ENCODE measurements around the gene PPP1CA. TPM values are rescaled to one million over a fixed set of nuclear protein-coding genes. Genes with fewer than 3 reads are reported as not detected.

The PPP1CA gene
- total RNA-seq, 4 donors from 2014 or later = 50.6 to 97.8 (median 72.7) TPM

DNA sequence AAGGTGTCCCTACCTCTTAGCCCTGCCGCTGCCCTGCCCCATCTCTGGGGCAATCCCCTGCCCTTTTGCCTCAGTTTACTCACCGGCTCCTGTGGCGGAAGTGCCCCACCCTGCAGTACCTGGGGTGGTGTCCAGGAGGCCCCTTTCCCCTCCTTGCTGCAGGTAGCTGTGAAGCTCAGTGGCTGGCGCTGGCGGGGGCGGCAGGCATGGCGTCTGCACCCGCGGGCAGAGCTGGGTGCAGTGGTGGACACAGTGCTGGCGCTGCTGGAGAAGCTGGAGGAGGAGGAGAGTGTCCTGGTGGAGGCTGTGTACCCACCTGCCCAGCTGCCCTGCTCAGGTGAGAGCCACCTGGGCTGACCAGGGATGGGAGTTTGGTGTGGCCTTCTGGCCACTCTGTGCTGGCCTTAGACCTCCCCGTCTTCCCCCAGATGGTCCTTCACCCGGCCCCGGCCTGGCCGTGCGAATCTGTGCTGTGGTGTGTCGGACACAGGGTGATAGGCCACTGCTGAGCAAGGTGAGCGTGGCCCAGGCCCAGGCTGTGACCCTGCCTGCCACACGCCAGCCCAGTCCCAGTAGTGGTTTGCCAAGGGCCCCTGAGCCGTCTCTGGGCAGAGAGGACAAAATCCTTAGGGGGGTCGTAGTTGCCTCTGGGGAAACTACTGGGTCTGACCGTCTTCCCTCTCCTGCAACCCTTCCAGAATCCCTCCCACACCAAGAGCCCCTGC is 17.8 kb upstream of the PPP1CA start:
- H3K36me3 ChIP-seq = no peaks in the 10 kb centered on the region
- peaks cover 0 to 9% of the 10 kb centered on the region in 2 donors for H3K27me3 ChIP-seq
- 85 to 89% methylated on average over 16 to 18 of the region's 21 CpGs for WGBS, 2 donors
- peaks cover 0 to 62% (median 38%) of the 10 kb centered on the region in 4 donors for H3K4me1 ChIP-seq
- TF ChIP-seq EP300 (IDR thresholded peaks at IDR 0.05) (no peak), POLR2A (IDR thresholded peaks at IDR 0.05) (no peak)
- TF ChIP-seq, protein P1, sequence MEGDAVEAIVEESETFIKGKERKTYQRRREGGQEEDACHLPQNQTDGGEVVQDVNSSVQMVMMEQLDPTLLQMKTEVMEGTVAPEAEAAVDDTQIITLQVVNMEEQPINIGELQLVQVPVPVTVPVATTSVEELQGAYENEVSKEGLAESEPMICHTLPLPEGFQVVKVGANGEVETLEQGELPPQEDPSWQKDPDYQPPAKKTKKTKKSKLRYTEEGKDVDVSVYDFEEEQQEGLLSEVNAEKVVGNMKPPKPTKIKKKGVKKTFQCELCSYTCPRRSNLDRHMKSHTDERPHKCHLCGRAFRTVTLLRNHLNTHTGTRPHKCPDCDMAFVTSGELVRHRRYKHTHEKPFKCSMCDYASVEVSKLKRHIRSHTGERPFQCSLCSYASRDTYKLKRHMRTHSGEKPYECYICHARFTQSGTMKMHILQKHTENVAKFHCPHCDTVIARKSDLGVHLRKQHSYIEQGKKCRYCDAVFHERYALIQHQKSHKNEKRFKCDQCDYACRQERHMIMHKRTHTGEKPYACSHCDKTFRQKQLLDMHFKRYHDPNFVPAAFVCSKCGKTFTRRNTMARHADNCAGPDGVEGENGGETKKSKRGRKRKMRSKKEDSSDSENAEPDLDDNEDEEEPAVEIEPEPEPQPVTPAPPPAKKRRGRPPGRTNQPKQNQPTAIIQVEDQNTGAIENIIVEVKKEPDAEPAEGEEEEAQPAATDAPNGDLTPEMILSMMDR (IDR thresholded peaks at IDR 0.05) = no peak
- H3K9me3 ChIP-seq = no peaks in the 10 kb centered on the region
- peak overlapping the region in 3 of 4 donors; percentile 67 to 94 (median 93) for H3K27ac ChIP-seq
- no peak for DNase-seq (ENCODE audit: low spot score in 2 of 2)
- H3K4me3 ChIP-seq = no peak overlapping the region

DNA sequence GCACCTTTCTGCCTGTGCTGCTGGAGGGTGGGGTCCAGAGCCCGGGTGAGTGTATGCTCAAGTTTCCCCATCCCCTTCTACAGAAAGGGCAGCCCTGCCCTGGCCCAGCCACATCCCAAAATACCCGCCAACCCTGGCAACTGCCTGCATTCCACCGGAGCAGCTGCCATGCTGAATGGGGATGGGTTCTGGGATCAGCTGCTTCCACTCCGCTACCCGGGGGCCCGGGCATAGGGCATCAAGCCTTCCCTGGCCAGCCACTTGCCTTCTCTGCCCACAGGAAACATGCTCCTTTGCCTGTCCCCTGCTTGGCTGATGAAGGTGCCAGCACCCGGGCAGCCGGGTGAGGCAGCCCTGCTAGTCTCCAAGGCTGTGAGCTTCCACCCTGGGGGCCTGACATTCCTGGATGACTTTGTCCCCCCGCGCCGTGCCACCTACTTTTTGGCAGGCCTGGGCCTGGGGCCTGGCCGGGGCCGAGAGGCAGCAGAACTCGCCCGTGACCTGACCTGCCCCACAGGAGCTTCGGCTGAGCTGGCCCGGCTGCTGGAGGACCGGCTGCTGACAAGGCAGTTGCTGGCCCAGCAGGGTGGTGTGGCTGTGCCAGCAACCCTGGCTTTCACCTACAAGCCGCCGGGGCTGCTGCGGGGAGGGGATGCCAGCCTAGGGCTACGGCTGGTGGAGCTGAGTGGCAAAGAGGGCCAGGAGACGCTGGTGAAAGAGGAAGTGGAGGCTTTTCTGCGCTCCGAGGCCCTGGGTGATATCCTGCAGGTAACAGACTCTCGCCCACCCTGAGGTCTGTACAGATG is 17.0 kb upstream of the PPP1CA start:
- Histone ChIP-seq H3K36me3 (no peaks in the 10 kb centered on the region), H3K4me3 (no peak overlapping the region), H3K4me1 (peaks cover 0 to 64% (median 38%) of the 10 kb centered on the region in 4 donors), H3K27ac (peak overlapping the region in 3 of 4 donors; percentile 67 to 93 (median 83)), H3K9me3 (no peaks in the 10 kb centered on the region), H3K27me3 (peaks cover 0 to 11% of the 10 kb centered on the region in 2 donors)
- WGBS, 2 donors = 59 to 66% methylated on average over 17 to 21 of the region's 26 CpGs
- no peak for TF ChIP-seq EP300 (IDR thresholded peaks at IDR 0.05)
- TF ChIP-seq POLR2A (IDR thresholded peaks at IDR 0.05) = no peak
- TF ChIP-seq, protein P1 (IDR thresholded peaks at IDR 0.05) = no peak
- no peak for DNase-seq (ENCODE audit: low spot score in 2 of 2)

DNA sequence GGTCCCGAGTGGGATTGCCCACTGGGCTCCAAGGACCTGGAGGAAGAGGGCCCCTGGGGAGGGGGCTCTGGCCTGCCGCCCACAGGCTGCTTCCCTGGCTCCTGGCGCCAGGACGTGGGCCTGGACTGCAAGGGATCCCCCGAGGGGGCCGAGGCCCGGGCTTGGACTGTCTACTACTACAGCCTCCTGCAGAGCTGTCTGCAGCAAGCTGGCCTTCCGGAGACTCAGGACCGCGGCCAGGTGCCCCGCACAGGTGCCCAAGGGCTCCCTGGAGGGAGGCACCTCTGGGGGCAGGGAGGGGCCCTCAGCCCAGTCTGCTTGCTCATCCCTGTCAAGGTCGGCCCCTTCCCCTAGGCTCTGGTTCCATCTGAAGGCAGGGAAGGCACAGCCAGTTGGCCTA is 15.8 kb upstream of the PPP1CA start:
- H3K4me3 ChIP-seq = no peak overlapping the region
- TF ChIP-seq EP300 (IDR thresholded peaks at IDR 0.05) (no peak), POLR2A (IDR thresholded peaks at IDR 0.05) (no peak)
- TF ChIP-seq, protein P1 (IDR thresholded peaks at IDR 0.05) = no peak
- peak overlapping the region; percentile 44 to 93 (median 82) for H3K27ac ChIP-seq
- H3K36me3 ChIP-seq = no peaks in the 10 kb centered on the region
- no peaks in the 10 kb centered on the region for H3K9me3 ChIP-seq
- 74% methylated on average over 4 of the region's 12 CpGs; no CpG with 5 or more reads in 1 of the 2 donors for WGBS, 2 donors
- peaks cover 0 to 15% of the 10 kb centered on the region in 2 donors for H3K27me3 ChIP-seq
- DNase-seq (ENCODE audit: low spot score in 2 of 2) = no peak
- H3K4me1 ChIP-seq = peaks cover 0 to 73% (median 38%) of the 10 kb centered on the region in 4 donors

DNA sequence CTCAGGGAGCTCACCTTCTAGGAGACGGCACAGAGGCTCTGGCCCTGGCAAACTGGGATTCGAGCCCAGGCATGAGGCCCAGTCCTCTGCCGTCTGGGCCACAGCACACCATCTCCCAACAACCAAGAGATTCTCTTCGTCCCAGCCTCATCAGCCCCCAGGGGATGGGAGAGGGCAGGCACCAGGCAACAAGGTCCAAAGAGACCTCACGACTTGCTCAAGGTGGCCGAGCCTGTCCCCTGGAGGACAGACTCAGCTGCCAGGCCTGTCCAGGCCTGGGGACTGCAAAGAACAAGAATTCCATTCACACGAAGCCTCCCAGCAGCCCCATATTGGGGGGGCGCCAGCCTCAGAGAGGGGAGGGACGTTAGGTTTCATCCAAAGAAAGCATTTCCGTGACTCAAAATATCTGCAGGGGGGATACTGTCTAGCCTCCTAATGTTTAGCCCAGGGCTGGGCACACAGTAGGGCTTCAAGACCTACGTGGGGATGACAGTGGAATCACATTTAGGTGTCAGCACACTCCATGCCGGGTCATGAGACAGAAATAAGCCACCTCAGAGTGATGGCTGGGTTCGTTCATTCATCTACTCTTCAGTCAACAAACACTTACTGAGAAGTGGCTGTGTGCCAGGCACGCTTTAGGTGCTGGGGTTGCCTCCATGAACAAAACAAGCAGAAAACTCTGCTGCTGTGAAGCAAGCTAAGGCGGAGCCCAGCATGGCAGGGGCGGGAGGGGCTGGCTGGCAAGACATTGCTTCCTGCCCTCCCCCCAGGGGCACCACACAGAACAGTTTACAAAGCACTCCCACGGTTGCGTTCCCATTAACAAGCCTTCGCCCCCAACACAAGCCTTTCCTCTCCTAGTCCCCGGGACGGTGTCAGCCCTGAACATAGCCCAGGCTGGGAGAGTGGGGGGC is 15.0 kb upstream of the PPP1CA start:
- H3K27me3 ChIP-seq = peaks cover 0 to 20% of the 10 kb centered on the region in 2 donors
- H3K4me3 ChIP-seq = peak overlapping the region in 1 of 4 donors; percentile 49
- H3K4me1 ChIP-seq = peaks cover 0 to 77% (median 38%) of the 10 kb centered on the region in 4 donors
- WGBS, 2 donors = 24 to 40% methylated on average over 21 of the region's 21 CpGs
- no peaks in the 10 kb centered on the region for H3K36me3 ChIP-seq
- H3K9me3 ChIP-seq = no peaks in the 10 kb centered on the region
- peak in 1 of 2 donors; percentile 24 for DNase-seq (ENCODE audit: low spot score in 2 of 2)
- H3K27ac ChIP-seq = peak overlapping the region; percentile 56 to 93 (median 82)
- TF ChIP-seq EP300 (IDR thresholded peaks at IDR 0.05) = peak in 1 of 2 donors; percentile 50
- TF ChIP-seq, protein P1 (IDR thresholded peaks at IDR 0.05) = no peak
- peak in 1 of 2 donors; percentile 6 for TF ChIP-seq POLR2A (IDR thresholded peaks at IDR 0.05)
